BLaER1 treated with 17β-estradiol and CSF1 and Interleukin-3, amounts not matched to agents 10 nM and 100 nM (cell line): Measurements from ENCODE around the gene RLF.
A peak's percentile ranks its signal among the peaks of the same experiment; 100 is the strongest.
"Not testable (repeated sequence)": the region's sequence is repeated elsewhere in the genome, so short reads cannot be mapped to it uniquely, and the experiment has no call there.

Experiments used
- H3K27ac ChIP-seq, 11 experiments: shearing (Covaris generic); formaldehyde crosslinking; 2 replicates each; pipeline ENCODE4 v1.8.1; 2022
- H3K27me3 ChIP-seq, 11 experiments: shearing (Covaris generic); formaldehyde crosslinking; 2 replicates each; pipeline ENCODE4 v1.8.1; 2022
- H3K36me3 ChIP-seq, 11 experiments: shearing (Covaris generic); formaldehyde crosslinking; 2 replicates each; pipeline ENCODE4 v1.8.1; 2022
- H3K4me1 ChIP-seq, 10 experiments: shearing (Covaris generic); formaldehyde crosslinking; 2 replicates each; pipeline ENCODE4 v1.8.1; 2022
- H3K4me2 ChIP-seq, 11 experiments: shearing (Covaris generic); formaldehyde crosslinking; 2 replicates each; pipeline ENCODE4 v1.8.1; 2022
- H3K4me3 ChIP-seq, 10 experiments: shearing (Covaris generic); formaldehyde crosslinking; 2 replicates each; pipeline ENCODE4 v1.8.1; 2022
- H3K9ac ChIP-seq, 11 experiments: shearing (Covaris generic); formaldehyde crosslinking; 2 replicates each; pipeline ENCODE4 v1.8.1; 2022
- H3K9me3 ChIP-seq, 11 experiments: shearing (Covaris generic); formaldehyde crosslinking; replicated peaks in 1 of 11; 2 replicates each; pipeline ENCODE4 v1.8.1; 2022
- H4K20me1 ChIP-seq, 11 experiments: shearing (Covaris generic); formaldehyde crosslinking; 2 replicates each; pipeline ENCODE4 v1.8.1; 2022
- Cebpa-rat ChIP-seq, 11 experiments: shearing (Covaris generic); IDR thresholded peaks; 2 replicates each; pipeline ENCODE4 v1.8.1; 2022

The RLF gene

DNA sequence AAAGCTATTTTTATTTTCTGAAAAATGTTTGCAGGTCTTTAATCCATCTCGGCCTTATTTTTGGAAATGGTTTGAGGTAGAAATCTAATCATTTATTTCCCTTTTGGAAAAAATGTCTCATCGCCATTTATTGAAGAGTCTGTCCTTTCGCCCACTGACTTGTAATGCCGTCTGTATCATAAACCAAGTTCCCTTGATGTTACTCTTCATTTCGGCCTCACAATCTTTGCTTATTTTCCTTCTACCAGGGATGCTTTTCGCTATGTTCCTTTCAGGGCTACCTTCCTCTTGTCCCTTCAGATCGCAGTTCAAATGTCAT is 422 bp upstream of the RLF start:
- H3K4me1 ChIP-seq: peaks cover 20 to 36% (median 32%) of the 10 kb centered on the region in 10 experiments
- H3K36me3 ChIP-seq: peaks cover 0 to 8% (median 1%) of the 10 kb centered on the region in 11 experiments; a peak in 5 of 22 replicates
- peaks cover 40 to 45% (median 43%) of the 10 kb centered on the region in 11 experiments; a peak in 21 of 22 replicates for H4K20me1 ChIP-seq
- H3K4me2 ChIP-seq: peak overlapping the region; percentile 64 to 93 (median 83)
- H3K4me3 ChIP-seq: peak overlapping the region; percentile 84 to 100 (median 94)
- H3K9ac ChIP-seq: peak overlapping the region; percentile 93 to 99 (median 97)
- TF ChIP-seq Cebpa-rat (IDR thresholded peaks at IDR 0.05): no peak
- H3K27ac ChIP-seq: peak overlapping the region; percentile 89 to 98 (median 95)
- no peaks in the 10 kb centered on the region for H3K9me3 ChIP-seq
- no peaks in the 10 kb centered on the region for H3K27me3 ChIP-seq

- Histone ChIP-seq H3K36me3 (peaks cover 0 to 12% (median 7%) of the 10 kb centered on the region in 11 experiments; a peak in 5 of 22 replicates), H3K4me1 (peaks cover 20 to 40% (median 32%) of the 10 kb centered on the region in 10 experiments), H3K27ac (peak overlapping the region; percentile 89 to 98 (median 95)), H3K27me3 (no peaks in the 10 kb centered on the region), H3K9ac (peak overlapping the region; percentile 93 to 99 (median 97)), H3K4me2 (peak overlapping the region; percentile 79 to 100 (median 95)), H3K9me3 (no peaks in the 10 kb centered on the region), H4K20me1 (peaks cover 41 to 55% (median 51%) of the 10 kb centered on the region in 11 experiments; a peak in 21 of 22 replicates), H3K4me3 (peak overlapping the region; percentile 84 to 100 (median 94))
- TF ChIP-seq Cebpa-rat (IDR thresholded peaks at IDR 0.05): no peak
These were observed 756 bp downstream of the RLF start for GRCh38 chr1:40161888-40162397.

- Histone ChIP-seq H3K9ac (peak overlapping the region; percentile 93 to 99 (median 97)), H3K27ac (peak overlapping the region in 10 of 11 experiments; percentile 89 to 98 (median 94); a peak in 19 of 22 replicates), H3K36me3 (peaks cover 4 to 16% (median 9%) of the 10 kb centered on the region in 11 experiments; a peak in 12 of 22 replicates), H3K4me3 (peak overlapping the region; percentile 84 to 100 (median 94)), H4K20me1 (peaks cover 51 to 64% (median 61%) of the 10 kb centered on the region in 11 experiments; a peak in 21 of 22 replicates), H3K4me2 (peak overlapping the region; percentile 79 to 100 (median 95)), H3K9me3 (no peaks in the 10 kb centered on the region), H3K27me3 (no peaks in the 10 kb centered on the region), H3K4me1 (peaks cover 20 to 50% (median 32%) of the 10 kb centered on the region in 10 experiments)
- TF ChIP-seq Cebpa-rat (IDR thresholded peaks at IDR 0.05): no peak
These were observed 1.7 kb downstream of the RLF start for GRCh38 chr1:40162753-40163441.

GRCh38 chr1:40167317-40167716 is 6.1 kb downstream of the RLF start:
- H3K9ac ChIP-seq: no peak overlapping the region
- no peaks in the 10 kb centered on the region for H3K27me3 ChIP-seq
- peak overlapping the region in 2 of 11 experiments; percentile 3 to 20; a peak in 1 of 22 replicates for H3K4me2 ChIP-seq
- peaks cover 21 to 59% (median 32%) of the 10 kb centered on the region in 10 experiments for H3K4me1 ChIP-seq
- no peak overlapping the region for H3K4me3 ChIP-seq
- H3K27ac ChIP-seq: no peak overlapping the region
- no peaks in the 10 kb centered on the region for H3K9me3 ChIP-seq
- H3K36me3 ChIP-seq: peaks cover 5 to 24% (median 16%) of the 10 kb centered on the region in 11 experiments; a peak in 13 of 22 replicates
- H4K20me1 ChIP-seq: peaks cover 78 to 99% (median 95%) of the 10 kb centered on the region in 11 experiments
- no peak for TF ChIP-seq Cebpa-rat (IDR thresholded peaks at IDR 0.05)

- H3K27ac ChIP-seq: no peak overlapping the region
These were observed 9.8 kb downstream of the RLF start for GRCh38 chr1:40171036-40171435.

DNA sequence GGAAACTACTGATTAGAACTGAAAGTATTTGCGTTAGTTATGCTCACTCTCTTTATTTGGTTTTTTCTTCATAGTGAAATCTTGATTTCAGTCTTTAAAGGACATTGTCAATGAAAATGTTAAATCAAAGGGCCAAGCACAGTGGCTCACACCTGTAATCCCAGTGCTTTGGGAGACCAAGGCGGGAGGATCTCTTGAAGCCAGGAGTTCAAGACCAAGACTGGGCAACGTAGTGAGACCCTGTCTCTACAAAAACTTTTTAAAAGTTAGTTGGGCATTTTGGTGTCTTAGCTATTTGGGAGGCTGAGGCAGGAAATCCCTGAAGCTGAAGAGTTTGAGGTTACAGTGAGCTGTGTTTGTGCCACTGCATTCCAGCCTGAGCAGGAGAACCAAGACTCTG is 13.6 kb downstream of the RLF start:
- H3K4me3 ChIP-seq: no peak overlapping the region
- H3K9ac ChIP-seq: no peak overlapping the region
- H3K27ac ChIP-seq: no peak overlapping the region
- H3K4me1 ChIP-seq: peaks cover 0 to 31% (median 8%) of the 10 kb centered on the region in 10 experiments; a peak in 12 of 20 replicates
- TF ChIP-seq Cebpa-rat (IDR thresholded peaks at IDR 0.05): no peak
- H4K20me1 ChIP-seq: peaks cover 78 to 100% (median 100%) of the 10 kb centered on the region in 11 experiments
- H3K9me3 ChIP-seq: peaks cover 0 to 23% (median 19%) of the 10 kb centered on the region in 11 experiments; a peak in 13 of 22 replicates
- H3K36me3 ChIP-seq: peaks cover 0 to 54% (median 28%) of the 10 kb centered on the region in 11 experiments; a peak in 19 of 22 replicates
- no peak overlapping the region for H3K4me2 ChIP-seq
- no peaks in the 10 kb centered on the region for H3K27me3 ChIP-seq

More at GRCh38 chr1:40171036-40171435, 9.8 kb downstream of the RLF start:
- H3K27me3 ChIP-seq: no peaks in the 10 kb centered on the region
- H4K20me1 ChIP-seq: peaks cover 82 to 99% (median 95%) of the 10 kb centered on the region in 11 experiments
- H3K4me2 ChIP-seq: peak overlapping the region in 1 of 11 experiments; percentile 32; a peak in 1 of 22 replicates
- H3K36me3 ChIP-seq: peaks cover 5 to 35% (median 17%) of the 10 kb centered on the region in 11 experiments; a peak in 16 of 22 replicates
- no peak overlapping the region for H3K9ac ChIP-seq
- TF ChIP-seq Cebpa-rat (IDR thresholded peaks at IDR 0.05): no peak
- H3K9me3 ChIP-seq: peaks cover 0 to under 1% (median 0%) of the 10 kb centered on the region in 11 experiments; a peak in 2 of 22 replicates
- peaks cover 0 to 31% (median 8%) of the 10 kb centered on the region in 10 experiments; a peak in 12 of 20 replicates for H3K4me1 ChIP-seq
- no peak overlapping the region for H3K4me3 ChIP-seq

- not testable (repeated sequence) for H3K27ac ChIP-seq, H3K4me2 ChIP-seq, H3K4me3 ChIP-seq, H3K27me3 ChIP-seq, H3K9ac ChIP-seq
- Histone ChIP-seq H3K36me3 (peaks cover 0 to 64% (median 35%) of the 10 kb centered on the region in 11 experiments; a peak in 19 of 22 replicates), H3K4me1 (peaks cover 0 to 28% (median 7%) of the 10 kb centered on the region in 10 experiments; a peak in 11 of 20 replicates), H4K20me1 (peaks cover 73 to 100% (median 100%) of the 10 kb centered on the region in 11 experiments), H3K9me3 (peaks cover 0 to 29% (median 19%) of the 10 kb centered on the region in 11 experiments; a peak in 14 of 22 replicates)
These were observed 15.8 kb downstream of the RLF start for GRCh38 chr1:40176989-40177388.

- Histone ChIP-seq H3K9ac (no peak overlapping the region), H3K4me3 (no peak overlapping the region), H3K4me2 (no peak overlapping the region), H3K36me3 (peaks cover 0 to 67% (median 35%) of the 10 kb centered on the region in 11 experiments; a peak in 19 of 22 replicates), H4K20me1 (peaks cover 73 to 100% (median 100%) of the 10 kb centered on the region in 11 experiments), H3K27ac (no peak overlapping the region), H3K4me1 (peaks cover 0 to 34% (median 0%) of the 10 kb centered on the region in 10 experiments; a peak in 6 of 20 replicates), H3K9me3 (peaks cover 0 to 29% (median 19%) of the 10 kb centered on the region in 11 experiments; a peak in 14 of 22 replicates), H3K27me3 (no peaks in the 10 kb centered on the region)
- no peak for TF ChIP-seq Cebpa-rat (IDR thresholded peaks at IDR 0.05)
These were observed 17.0 kb downstream of the RLF start for GRCh38 chr1:40178200-40178599.
